ENCODE data around the gene TAF1A. TPM values are rescaled to one million over a fixed set of nuclear protein-coding genes. Genes with fewer than 3 reads are reported as not detected.

TAF1A gene
- total RNA-seq, 1 experiment from 2014 or later, result 14.8 TPM

DNA sequence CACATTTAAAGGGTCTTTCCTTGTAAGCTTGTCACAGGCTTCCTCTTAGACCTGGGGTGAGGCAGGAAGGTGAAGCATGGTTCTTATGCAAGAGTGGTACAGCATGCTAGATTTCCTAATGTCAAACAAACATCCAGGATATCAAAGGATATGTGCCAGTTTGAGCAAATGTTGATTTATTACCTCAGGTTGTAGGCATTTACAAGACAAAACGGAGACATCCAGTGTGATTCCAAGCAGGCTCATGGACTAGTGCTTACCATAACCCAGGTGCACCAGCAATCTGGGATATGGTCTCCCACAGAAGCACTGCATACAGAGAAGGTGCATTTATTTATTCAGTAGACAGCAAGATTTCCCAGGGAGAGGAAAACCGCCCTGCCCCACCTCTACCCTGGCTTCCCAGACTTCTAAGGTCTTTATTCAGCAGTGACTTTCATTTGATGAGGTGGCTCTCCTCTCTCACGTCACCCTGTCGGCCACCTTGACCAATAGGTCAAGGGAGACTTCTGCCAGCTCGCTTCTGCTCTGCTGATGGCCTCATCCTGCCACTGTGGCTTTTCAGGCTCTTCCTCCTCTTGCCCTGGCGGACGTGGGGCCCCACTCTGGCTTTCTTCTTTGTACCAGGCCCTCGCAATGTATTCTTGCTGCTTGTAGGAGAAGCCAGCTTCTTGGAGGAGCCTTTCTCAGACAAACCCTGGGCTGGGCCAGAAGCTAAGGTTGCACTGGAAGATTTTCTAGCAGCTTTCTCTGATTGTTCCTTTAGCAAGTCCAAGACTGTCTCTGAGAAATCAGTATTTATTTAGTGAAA, 67.4 kb downstream of the TAF1A start:
- Histone ChIP-seq H3K4me3 (ENCODE audit: low read depth, low read length) (no peak overlapping the region), H3K27me3 (replicated peaks; ENCODE audit: control insufficient read depth, insufficient read depth, low read length) (no peaks in the 10 kb centered on the region), H3K36me3 (ENCODE audit: control insufficient read depth, insufficient read depth, low read length) (no peaks in the 10 kb centered on the region), H3K9me3 (no peaks in the 10 kb centered on the region), H3K4me1 (peaks cover 17% of the 10 kb centered on the region)
- H3K9me3 Mint-ChIP-seq (ENCODE audit: unreplicated experiment), result peaks cover 4% of the 10 kb centered on the region
- ChIA-PET POLR2A (no interaction called here), CTCF (no interaction called here)
- H3K4me3 Mint-ChIP-seq (ENCODE audit: unreplicated experiment), result no peak overlapping the region
- H3K36me3 Mint-ChIP-seq (ENCODE audit: insufficient read depth, unreplicated experiment), result peaks cover 7% of the 10 kb centered on the region
- intact Hi-C loops (cut with micrococcal nuclease; ENCODE audit: unreplicated experiment), result no loop called here
- H3K27ac Mint-ChIP-seq (ENCODE audit: unreplicated experiment), result peak overlapping the region; percentile 67
- peaks cover 12% of the 10 kb centered on the region for H3K4me1 Mint-ChIP-seq (ENCODE audit: low read depth, unreplicated experiment)
- TF ChIP-seq, protein P1, sequence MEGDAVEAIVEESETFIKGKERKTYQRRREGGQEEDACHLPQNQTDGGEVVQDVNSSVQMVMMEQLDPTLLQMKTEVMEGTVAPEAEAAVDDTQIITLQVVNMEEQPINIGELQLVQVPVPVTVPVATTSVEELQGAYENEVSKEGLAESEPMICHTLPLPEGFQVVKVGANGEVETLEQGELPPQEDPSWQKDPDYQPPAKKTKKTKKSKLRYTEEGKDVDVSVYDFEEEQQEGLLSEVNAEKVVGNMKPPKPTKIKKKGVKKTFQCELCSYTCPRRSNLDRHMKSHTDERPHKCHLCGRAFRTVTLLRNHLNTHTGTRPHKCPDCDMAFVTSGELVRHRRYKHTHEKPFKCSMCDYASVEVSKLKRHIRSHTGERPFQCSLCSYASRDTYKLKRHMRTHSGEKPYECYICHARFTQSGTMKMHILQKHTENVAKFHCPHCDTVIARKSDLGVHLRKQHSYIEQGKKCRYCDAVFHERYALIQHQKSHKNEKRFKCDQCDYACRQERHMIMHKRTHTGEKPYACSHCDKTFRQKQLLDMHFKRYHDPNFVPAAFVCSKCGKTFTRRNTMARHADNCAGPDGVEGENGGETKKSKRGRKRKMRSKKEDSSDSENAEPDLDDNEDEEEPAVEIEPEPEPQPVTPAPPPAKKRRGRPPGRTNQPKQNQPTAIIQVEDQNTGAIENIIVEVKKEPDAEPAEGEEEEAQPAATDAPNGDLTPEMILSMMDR (IDR thresholded peaks at IDR 0.05; ENCODE audit: insufficient read depth in 1 of 2, low read depth in 1 of 2, low read length in 1 of 2, severe bottlenecking in 1 of 2, unreplicated experiment in 1 of 2), result no peak
- peak in 1 of 2 experiments; percentile 4 for DNase-seq
- H3K27me3 Mint-ChIP-seq (ENCODE audit: insufficient read depth, unreplicated experiment), result no peaks in the 10 kb centered on the region
- TSS peak; percentile 76 for BruUV-seq (replicated peaks)

DNA sequence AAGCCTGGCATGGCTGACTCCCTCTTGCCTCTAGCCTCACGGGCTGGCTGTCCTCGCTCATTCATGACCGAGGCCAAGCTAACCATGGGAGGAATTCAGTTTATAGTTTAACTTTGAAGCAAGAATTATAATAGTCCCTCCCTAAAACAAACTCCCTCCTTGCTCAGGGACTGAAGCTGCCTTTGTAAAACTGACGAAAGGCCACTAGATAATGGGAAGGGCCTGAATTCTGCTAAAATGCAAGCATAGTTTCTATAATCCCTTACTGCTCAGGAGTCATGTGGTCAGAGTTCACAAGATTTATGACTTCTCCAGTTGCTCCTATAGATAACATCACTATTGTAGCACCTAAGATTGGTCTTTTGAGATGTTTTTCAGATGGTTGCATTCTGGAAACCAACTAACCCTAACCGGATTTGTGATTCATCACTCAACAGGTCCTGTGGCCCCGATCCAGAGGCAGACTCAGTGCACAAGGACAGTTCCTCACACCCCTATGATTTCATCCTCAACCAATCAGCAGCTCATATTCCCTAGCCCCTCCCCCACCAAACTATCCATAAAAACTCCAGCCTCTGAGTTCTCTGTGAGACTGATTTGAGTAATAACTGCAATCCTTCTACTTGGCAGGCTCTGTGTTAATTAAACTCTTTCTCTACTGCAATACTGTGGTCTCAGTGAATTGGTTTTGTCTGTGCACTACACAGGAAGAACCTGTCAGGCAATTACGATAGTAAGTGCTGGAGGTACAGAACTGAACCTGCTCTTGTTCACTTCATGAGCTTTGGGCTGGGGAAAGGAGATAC, 68.2 kb downstream of the TAF1A start:
- Mint-ChIP-seq H3K27me3 (ENCODE audit: insufficient read depth, unreplicated experiment) (no peaks in the 10 kb centered on the region), H3K9me3 (ENCODE audit: unreplicated experiment) (no peaks in the 10 kb centered on the region), H3K27ac (ENCODE audit: unreplicated experiment) (peak overlapping the region; percentile 67), H3K4me3 (ENCODE audit: unreplicated experiment) (no peak overlapping the region), H3K4me1 (ENCODE audit: low read depth, unreplicated experiment) (peaks cover 12% of the 10 kb centered on the region), H3K36me3 (ENCODE audit: insufficient read depth, unreplicated experiment) (peaks cover 7% of the 10 kb centered on the region)
- Histone ChIP-seq H3K9me3 (no peaks in the 10 kb centered on the region), H3K4me3 (ENCODE audit: low read depth, low read length) (no peak overlapping the region), H3K27me3 (replicated peaks; ENCODE audit: control insufficient read depth, insufficient read depth, low read length) (no peaks in the 10 kb centered on the region), H3K4me1 (peaks cover 17% of the 10 kb centered on the region), H3K36me3 (ENCODE audit: control insufficient read depth, insufficient read depth, low read length) (no peaks in the 10 kb centered on the region)
- intact Hi-C loops (cut with micrococcal nuclease; ENCODE audit: unreplicated experiment), result loop anchor here (1.0 kb wide), 1 partner anchor 56 kb away; no protein-coding TSS in a partner anchor
- TF ChIP-seq, protein P1 (IDR thresholded peaks at IDR 0.05; ENCODE audit: insufficient read depth in 1 of 2, low read depth in 1 of 2, low read length in 1 of 2, severe bottlenecking in 1 of 2, unreplicated experiment in 1 of 2), result no peak
- POLR2A ChIA-PET, result no interaction called here
- BruUV-seq (replicated peaks), result no TSS peak
- peak; percentile 62 to 68 for DNase-seq
- CTCF ChIA-PET, result interaction anchor here (0.9 to 1.2 kb wide), 2 partner anchors 68 to 113 kb away, joined by 3 to 5 read pairs; partner anchors contain the start of gene TAF1A

Other genes with a start within 250 kb of the TAF1A start
- gene HHIPL2, start 41.8 kb downstream of the TAF1A start, total RNA-seq (2022), result 0.16 and 0.32 TPM in 2 replicates
- gene MIA3, start 28.2 kb upstream of the TAF1A start, total RNA-seq (2022), result 53.4 and 56.0 TPM in 2 replicates
- gene AIDA, start 122.6 kb upstream of the TAF1A start, total RNA-seq (2022), result 55.1 TPM in 2 replicates
- gene BROX, start 122.6 kb upstream of the TAF1A start, total RNA-seq (2022), result 31.9 and 32.9 TPM in 2 replicates
- 0.70 TPM in 1 of 2 replicates, not detected in the other for gene FAM177B, start 147.3 kb upstream of the TAF1A start, total RNA-seq (2022)
- gene DISP1, start 225.1 kb upstream of the TAF1A start, total RNA-seq (2022), result 6.6 and 7.1 TPM in 2 replicates